HepG2 (cell line): ENCODE data around the gene SOAT2. TPM values are rescaled to one million over a fixed set of nuclear protein-coding genes. Genes with fewer than 3 reads are reported as not detected.
A peak's percentile ranks its signal among the peaks of the same experiment; 100 is the strongest.

ENCODE experiments used
- BCL6 ChIP-seq: IDR thresholded peaks from 2 replicates; pipeline ENCODE4 v1.6.1; 2016; ENCODE audit warnings: missing genetic modification reagents, missing compliant biosample characterization
- BRD4 ChIP-seq: sonication (generic); formaldehyde crosslinking; IDR thresholded peaks from 2 replicates; pipeline ENCODE4 v1.4.0; 2020; ENCODE audit warnings: missing genetic modification reagents
- FOXO1 ChIP-seq: sonication (generic); formaldehyde crosslinking; IDR thresholded peaks from 2 replicates; pipeline ENCODE4 v1.4.0; 2020; ENCODE audit warnings: missing genetic modification reagents
- KDM5A ChIP-seq: fragments of 200-600 bp; sonication (generic); IDR thresholded peaks from 2 replicates; pipeline ENCODE4 v1.7.0; 2018; ENCODE audit warnings: antibody characterized with exemption, mild to moderate bottlenecking, low read length, borderline replicate concordance
- MEIS2 ChIP-seq: sonication (generic); formaldehyde crosslinking; IDR thresholded peaks from 2 replicates; pipeline ENCODE4 v1.9.0; 2021; ENCODE audit warnings: mild to moderate bottlenecking, missing genetic modification reagents
- NAIF1 ChIP-seq: sonication (generic); formaldehyde crosslinking; IDR thresholded peaks from 2 replicates; pipeline ENCODE4 v1.5.0; 2020; ENCODE audit warnings: mild to moderate bottlenecking, missing genetic modification reagents, borderline replicate concordance
- NBN ChIP-seq: fragments of 450-650 bp; conservative IDR thresholded peaks from 2 replicates; pipeline ENCODE4 v1.6.1; 2017
- RORA ChIP-seq: sonication (generic); formaldehyde crosslinking; IDR thresholded peaks from 2 replicates; pipeline ENCODE4 v1.5.0; 2020; ENCODE audit warnings: mild to moderate bottlenecking, missing genetic modification reagents, moderate library complexity
- SRSF4 ChIP-seq: fragments of 200-400 bp; formaldehyde crosslinking; IDR thresholded peaks from one replicate; pipeline ENCODE4 v1.6.1; 2018; ENCODE audit warnings: mild to moderate bottlenecking, low read depth, low read length, moderate library complexity; ENCODE audit not compliant: poor library complexity, severe bottlenecking
- SYNCRIP ChIP-seq: fragments of 200-400 bp; formaldehyde crosslinking; IDR thresholded peaks from 2 replicates; pipeline ENCODE4 v1.6.1; 2018; ENCODE audit warnings: mild to moderate bottlenecking, low read depth, low read length; ENCODE audit not compliant: insufficient read depth
- YEATS2 ChIP-seq: sonication (generic); formaldehyde crosslinking; IDR thresholded peaks from 2 replicates; pipeline ENCODE4 v1.4.0; 2020; ENCODE audit warnings: missing genetic modification reagents, borderline replicate concordance
- ZNF253 ChIP-seq: sonication (generic); formaldehyde crosslinking; IDR thresholded peaks from 2 replicates; pipeline ENCODE4 v1.8.0; 2022; ENCODE audit warnings: mild to moderate bottlenecking, missing genetic modification reagents, borderline replicate concordance
- ZNF367 ChIP-seq: sonication (generic); formaldehyde crosslinking; IDR thresholded peaks from 2 replicates; pipeline ENCODE4 v1.4.0; 2020; ENCODE audit warnings: missing genetic modification reagents, borderline replicate concordance
- ZNF558 ChIP-seq: sonication (generic); formaldehyde crosslinking; IDR thresholded peaks from 2 replicates; pipeline ENCODE4 v1.9.0; 2022; ENCODE audit warnings: mild to moderate bottlenecking, missing genetic modification reagents, borderline replicate concordance
- ZNF761 ChIP-seq: sonication (generic); formaldehyde crosslinking; conservative IDR thresholded peaks from 2 replicates; pipeline ENCODE4 v1.4.0; 2020; ENCODE audit warnings: mild to moderate bottlenecking, missing genetic modification reagents
- polyA plus RNA-seq, 8 experiments: library from polyadenylated mRNA; depleted of rRNA in 3 of 8; stranded (reverse) in 7 of 8; unstranded in 1 of 8; fragments of >200 nt; fragmentation: Illumina TruSeq in 4 of 8; extraction: Trizol in 4 of 8; gene quantifications; 2 replicates each; pipeline versions ENCODE4 v1.2.1 to v1.2.3, GENCODE V29; 2011 to 2016; ENCODE audit warnings: low read depth in 4 of 8, missing spikeins in 1 of 8, mixed read lengths in 1 of 8; ENCODE audit not compliant: insufficient read depth in 1 of 8
- total RNA-seq, 5 experiments: library from RNA; depleted of rRNA; stranded (reverse); fragments of >200 nt; fragmentation: Illumina TruSeq; extraction: Trizol; gene quantifications; 2 replicates each; pipeline ENCODE4 v1.2.3, GENCODE V29; 2016; ENCODE audit warnings: low read depth in 1 of 5
- TF ChIP-seq, protein P1 (sequence below): sonication (generic); formaldehyde crosslinking; conservative IDR thresholded peaks from 2 replicates; pipeline ENCODE4 v1.4.0; 2020; ENCODE audit warnings: missing genetic modification reagents
- TF ChIP-seq, protein P2 (sequence below): sonication (generic); formaldehyde crosslinking; IDR thresholded peaks from 2 replicates; pipeline ENCODE4 v1.4.0; 2020; ENCODE audit warnings: low read depth, missing genetic modification reagents
- TF ChIP-seq, protein P3 (sequence below), 2 experiments: fragments of 450-650 bp in 1 of 2; sonication (generic) in 1 of 2; formaldehyde crosslinking; IDR thresholded peaks; 2 replicates each; pipeline versions ENCODE4 v1.5.0 to v1.8.0; 2020 to 2022; ENCODE audit warnings: mild to moderate bottlenecking in 1 of 2, missing genetic modification reagents in 1 of 2
- TF ChIP-seq, protein P4 (sequence below): sonication (generic); formaldehyde crosslinking; IDR thresholded peaks from 2 replicates; pipeline ENCODE4 v1.5.0; 2020; ENCODE audit warnings: missing genetic modification reagents
- TF ChIP-seq, protein P5 (sequence below): sonication (generic); IDR thresholded peaks from 2 replicates; pipeline ENCODE4 v1.6.1; 2016; ENCODE audit warnings: low read depth, borderline replicate concordance

Gene SOAT2
- total and polyA plus RNA-seq, 2 of the 13 experiments (the other 11 are each of a cell fraction or from before 2014, with no cell fraction given), result 14.9 to 108 TPM

DNA sequence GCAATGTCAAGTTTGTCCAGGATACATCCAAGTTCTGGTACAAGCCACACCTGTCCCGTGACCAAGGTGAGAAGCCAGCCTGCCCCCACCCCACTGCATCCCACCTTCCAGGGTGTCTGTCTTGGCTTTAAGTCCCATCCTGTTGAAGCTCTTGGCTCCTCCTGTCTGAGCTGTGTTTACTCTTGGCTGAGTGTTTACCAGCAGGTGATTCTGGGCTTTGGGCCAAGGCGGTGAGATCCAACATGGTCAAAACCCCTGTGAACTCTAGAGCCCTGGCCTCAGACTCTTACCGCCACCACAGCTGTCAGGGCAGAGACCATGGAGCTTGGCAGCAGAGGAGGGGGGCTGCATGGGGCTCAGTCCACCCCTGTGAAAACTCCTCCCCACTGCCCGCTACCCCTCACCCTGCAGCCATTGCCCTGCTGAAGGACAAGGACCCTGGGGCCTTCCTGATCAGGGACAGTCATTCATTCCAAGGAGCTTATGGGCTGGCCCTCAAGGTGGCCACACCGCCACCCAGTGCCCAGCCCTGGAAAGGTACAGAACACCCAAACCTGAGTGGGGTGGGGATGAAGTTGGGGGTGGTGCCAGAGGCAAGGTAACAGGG is 41.8 kb upstream of the SOAT2 start (continued):
- TF ChIP-seq RORA (no peak), ZNF253 (CRISPR knock-in tag) (no peak), ZNF761 (CRISPR knock-in tag) (no peak), KDM5A (no peak), MEIS2 (CRISPR knock-in tag) (0 out of 2 replicates have a peak, but pooled peaks have one; percentile 42), ZNF558 (CRISPR knock-in tag) (no peak), FOXO1 (CRISPR knock-in tag) (peak; percentile 95), SRSF4 (no peak), SYNCRIP (no peak), NBN (no peak), YEATS2 (CRISPR knock-in tag) (peak; percentile 50; the same call in 1 of the 2 replicates), BCL6 (CRISPR knock-in tag) (peak; percentile 47), ZNF367 (CRISPR knock-in tag) (no peak), BRD4 (CRISPR knock-in tag) (no peak), NAIF1 (CRISPR knock-in tag) (no peak)
- TF ChIP-seq, protein P1, sequence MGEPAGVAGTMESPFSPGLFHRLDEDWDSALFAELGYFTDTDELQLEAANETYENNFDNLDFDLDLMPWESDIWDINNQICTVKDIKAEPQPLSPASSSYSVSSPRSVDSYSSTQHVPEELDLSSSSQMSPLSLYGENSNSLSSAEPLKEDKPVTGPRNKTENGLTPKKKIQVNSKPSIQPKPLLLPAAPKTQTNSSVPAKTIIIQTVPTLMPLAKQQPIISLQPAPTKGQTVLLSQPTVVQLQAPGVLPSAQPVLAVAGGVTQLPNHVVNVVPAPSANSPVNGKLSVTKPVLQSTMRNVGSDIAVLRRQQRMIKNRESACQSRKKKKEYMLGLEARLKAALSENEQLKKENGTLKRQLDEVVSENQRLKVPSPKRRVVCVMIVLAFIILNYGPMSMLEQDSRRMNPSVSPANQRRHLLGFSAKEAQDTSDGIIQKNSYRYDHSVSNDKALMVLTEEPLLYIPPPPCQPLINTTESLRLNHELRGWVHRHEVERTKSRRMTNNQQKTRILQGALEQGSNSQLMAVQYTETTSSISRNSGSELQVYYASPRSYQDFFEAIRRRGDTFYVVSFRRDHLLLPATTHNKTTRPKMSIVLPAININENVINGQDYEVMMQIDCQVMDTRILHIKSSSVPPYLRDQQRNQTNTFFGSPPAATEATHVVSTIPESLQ (CRISPR knock-in tag), result no peak
- TF ChIP-seq, protein P2, sequence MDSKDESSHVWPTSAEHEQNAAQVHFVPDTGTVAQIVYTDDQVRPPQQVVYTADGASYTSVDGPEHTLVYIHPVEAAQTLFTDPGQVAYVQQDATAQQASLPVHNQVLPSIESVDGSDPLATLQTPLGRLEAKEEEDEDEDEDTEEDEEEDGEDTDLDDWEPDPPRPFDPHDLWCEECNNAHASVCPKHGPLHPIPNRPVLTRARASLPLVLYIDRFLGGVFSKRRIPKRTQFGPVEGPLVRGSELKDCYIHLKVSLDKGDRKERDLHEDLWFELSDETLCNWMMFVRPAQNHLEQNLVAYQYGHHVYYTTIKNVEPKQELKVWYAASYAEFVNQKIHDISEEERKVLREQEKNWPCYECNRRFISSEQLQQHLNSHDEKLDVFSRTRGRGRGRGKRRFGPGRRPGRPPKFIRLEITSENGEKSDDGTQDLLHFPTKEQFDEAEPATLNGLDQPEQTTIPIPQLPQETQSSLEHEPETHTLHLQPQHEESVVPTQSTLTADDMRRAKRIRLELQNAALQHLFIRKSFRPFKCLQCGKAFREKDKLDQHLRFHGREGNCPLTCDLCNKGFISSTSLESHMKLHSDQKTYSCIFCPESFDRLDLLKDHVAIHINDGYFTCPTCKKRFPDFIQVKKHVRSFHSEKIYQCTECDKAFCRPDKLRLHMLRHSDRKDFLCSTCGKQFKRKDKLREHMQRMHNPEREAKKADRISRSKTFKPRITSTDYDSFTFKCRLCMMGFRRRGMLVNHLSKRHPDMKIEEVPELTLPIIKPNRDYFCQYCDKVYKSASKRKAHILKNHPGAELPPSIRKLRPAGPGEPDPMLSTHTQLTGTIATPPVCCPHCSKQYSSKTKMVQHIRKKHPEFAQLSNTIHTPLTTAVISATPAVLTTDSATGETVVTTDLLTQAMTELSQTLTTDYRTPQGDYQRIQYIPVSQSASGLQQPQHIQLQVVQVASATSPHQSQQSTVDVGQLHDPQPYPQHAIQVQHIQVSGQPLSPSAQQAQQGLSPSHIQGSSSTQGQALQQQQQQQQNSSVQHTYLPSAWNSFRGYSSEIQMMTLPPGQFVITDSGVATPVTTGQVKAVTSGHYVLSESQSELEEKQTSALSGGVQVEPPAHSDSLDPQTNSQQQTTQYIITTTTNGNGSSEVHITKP (CRISPR knock-in tag), result no peak
- TF ChIP-seq, protein P3, sequence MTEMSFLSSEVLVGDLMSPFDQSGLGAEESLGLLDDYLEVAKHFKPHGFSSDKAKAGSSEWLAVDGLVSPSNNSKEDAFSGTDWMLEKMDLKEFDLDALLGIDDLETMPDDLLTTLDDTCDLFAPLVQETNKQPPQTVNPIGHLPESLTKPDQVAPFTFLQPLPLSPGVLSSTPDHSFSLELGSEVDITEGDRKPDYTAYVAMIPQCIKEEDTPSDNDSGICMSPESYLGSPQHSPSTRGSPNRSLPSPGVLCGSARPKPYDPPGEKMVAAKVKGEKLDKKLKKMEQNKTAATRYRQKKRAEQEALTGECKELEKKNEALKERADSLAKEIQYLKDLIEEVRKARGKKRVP (CRISPR knock-in tag; IDR thresholded peaks at IDR 0.05), result no peak
- TF ChIP-seq, protein P4, sequence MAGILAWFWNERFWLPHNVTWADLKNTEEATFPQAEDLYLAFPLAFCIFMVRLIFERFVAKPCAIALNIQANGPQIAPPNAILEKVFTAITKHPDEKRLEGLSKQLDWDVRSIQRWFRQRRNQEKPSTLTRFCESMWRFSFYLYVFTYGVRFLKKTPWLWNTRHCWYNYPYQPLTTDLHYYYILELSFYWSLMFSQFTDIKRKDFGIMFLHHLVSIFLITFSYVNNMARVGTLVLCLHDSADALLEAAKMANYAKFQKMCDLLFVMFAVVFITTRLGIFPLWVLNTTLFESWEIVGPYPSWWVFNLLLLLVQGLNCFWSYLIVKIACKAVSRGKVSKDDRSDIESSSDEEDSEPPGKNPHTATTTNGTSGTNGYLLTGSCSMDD (CRISPR knock-in tag), result no peak
- TF ChIP-seq, protein P5, sequence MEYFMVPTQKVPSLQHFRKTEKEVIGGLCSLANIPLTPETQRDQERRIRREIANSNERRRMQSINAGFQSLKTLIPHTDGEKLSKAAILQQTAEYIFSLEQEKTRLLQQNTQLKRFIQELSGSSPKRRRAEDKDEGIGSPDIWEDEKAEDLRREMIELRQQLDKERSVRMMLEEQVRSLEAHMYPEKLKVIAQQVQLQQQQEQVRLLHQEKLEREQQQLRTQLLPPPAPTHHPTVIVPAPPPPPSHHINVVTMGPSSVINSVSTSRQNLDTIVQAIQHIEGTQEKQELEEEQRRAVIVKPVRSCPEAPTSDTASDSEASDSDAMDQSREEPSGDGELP, result peak; percentile 92
